GM10266 (cell line): ENCODE results near the gene SH2D2A.
A peak's percentile ranks its signal among the peaks of the same experiment; 100 is the strongest.

ENCODE experiments used
- DNase-seq: peaks from one replicate; pipeline ENCODE4 v3.0.0; 2012; ENCODE audit errors: extremely low spot score
- TF ChIP-seq, protein P1 (sequence below): IDR thresholded peaks from 2 replicates; pipeline ENCODE4 v1.5.1; 2012; ENCODE audit warnings: mild to moderate bottlenecking, low read depth; ENCODE audit not compliant: control insufficient read depth, insufficient read depth; ENCODE audit errors: missing control alignments

SH2D2A gene

GRCh38 chr1:156822680-156823079 is 6.0 kb upstream of the SH2D2A start:
- no peak for DNase-seq
- TF ChIP-seq, protein P1, sequence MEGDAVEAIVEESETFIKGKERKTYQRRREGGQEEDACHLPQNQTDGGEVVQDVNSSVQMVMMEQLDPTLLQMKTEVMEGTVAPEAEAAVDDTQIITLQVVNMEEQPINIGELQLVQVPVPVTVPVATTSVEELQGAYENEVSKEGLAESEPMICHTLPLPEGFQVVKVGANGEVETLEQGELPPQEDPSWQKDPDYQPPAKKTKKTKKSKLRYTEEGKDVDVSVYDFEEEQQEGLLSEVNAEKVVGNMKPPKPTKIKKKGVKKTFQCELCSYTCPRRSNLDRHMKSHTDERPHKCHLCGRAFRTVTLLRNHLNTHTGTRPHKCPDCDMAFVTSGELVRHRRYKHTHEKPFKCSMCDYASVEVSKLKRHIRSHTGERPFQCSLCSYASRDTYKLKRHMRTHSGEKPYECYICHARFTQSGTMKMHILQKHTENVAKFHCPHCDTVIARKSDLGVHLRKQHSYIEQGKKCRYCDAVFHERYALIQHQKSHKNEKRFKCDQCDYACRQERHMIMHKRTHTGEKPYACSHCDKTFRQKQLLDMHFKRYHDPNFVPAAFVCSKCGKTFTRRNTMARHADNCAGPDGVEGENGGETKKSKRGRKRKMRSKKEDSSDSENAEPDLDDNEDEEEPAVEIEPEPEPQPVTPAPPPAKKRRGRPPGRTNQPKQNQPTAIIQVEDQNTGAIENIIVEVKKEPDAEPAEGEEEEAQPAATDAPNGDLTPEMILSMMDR, result no peak

DNA sequence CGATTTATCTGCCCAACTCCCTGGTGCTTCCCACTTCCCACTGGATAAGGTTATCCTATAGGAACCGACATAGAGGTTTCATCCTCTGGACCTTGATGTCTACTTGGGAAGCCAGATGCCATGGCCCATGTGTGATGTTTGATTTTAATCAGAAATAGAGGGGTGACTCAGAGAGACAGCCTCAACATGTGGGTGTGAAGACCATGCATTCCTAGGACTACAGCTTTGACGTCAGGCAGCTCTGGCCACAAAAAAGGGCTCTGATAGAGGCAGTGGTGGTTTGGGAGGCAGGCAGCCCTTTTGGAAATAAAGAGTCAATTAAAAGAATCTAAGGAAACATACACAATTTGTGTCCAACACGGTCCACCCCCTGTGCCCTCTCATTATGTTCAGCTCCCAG is 5.2 kb upstream of the SH2D2A start:
- DNase-seq, result no peak
- TF ChIP-seq, protein P1, result no peak

- peak; percentile 21 for DNase-seq
- TF ChIP-seq, protein P1, result no peak
These were observed 656 bp downstream of the SH2D2A start for GRCh38 chr1:156815961-156816422.

GRCh38 chr1:156815307-156815826 is 1.3 kb downstream of the SH2D2A start:
- TF ChIP-seq, protein P1, result no peak
- DNase-seq, result no peak

GRCh38 chr1:156814571-156815260 is 1.9 kb downstream of the SH2D2A start:
- DNase-seq, result no peak
- TF ChIP-seq, protein P1, result no peak

GRCh38 chr1:156813750-156814570 is 2.7 kb downstream of the SH2D2A start:
- peak; percentile 66 for DNase-seq
- TF ChIP-seq, protein P1, result peak; percentile 58
